Heart left ventricle (tissue), 13 donors: ENCODE results near the gene CCIN.

Experiments used
- POLR2A ChIP-seq, 2 donors: fragments of 450-650 bp; IDR thresholded peaks; one replicate each; pipeline ENCODE4 v1.6.1; 2017; ENCODE audit warnings: antibody characterized with exemption in 2 of 2, mild to moderate bottlenecking in 2 of 2, moderate library complexity in 2 of 2
- TF ChIP-seq, protein P1 (sequence below), 12 donors: fragments of 200-600 bp; sonication (generic) in 4 of 12; IDR thresholded peaks; one replicate each; pipeline versions ENCODE4 v1.5.0 to v1.8.0; 2018 to 2022; ENCODE audit warnings: antibody characterized with exemption in 12 of 12, mild to moderate bottlenecking in 5 of 12
- donor health status: ischemic (EF 13 %, LVEDD 7.1; RV severe dilation, severe dysfunction).
- donor health status: DM: no; HTN: yes; CAD: no.
- donor health status: DM: no; HTN: no; CAD: no.
- donor health status: ischemic (EF 25% LVEDD 6.9; RV normal size, moderate dysfunction).
- donor health status: ischemic (EF 25% LVEDD 5.7; RV mildly dilated, moderate dysfunction).
- donor health status: ischemic (EF 35%, LVEDD 5.7; RV mildly dilated, moderate dysfunction).
- donor health status: nonischemic (EF 11% LVEDD 7.7; RV severe dilation, severe dysfunction).
- donor health status: DM: yes; HTN: yes; CAD: no.
- donor health status: PGD.
- donor health status: ischemic (EF 29% LVEDD 5.4; RV normal size, mild dysfunction).
- donor health status: nonischemic (EF 23%, LVEDD 6.1; RV moderate dilation, normal function).

GRCh38 chr9:36138901-36139300 is 30.3 kb upstream of the CCIN start:
- TF ChIP-seq POLR2A (IDR thresholded peaks at IDR 0.05) = no peak
- TF ChIP-seq, protein P1, sequence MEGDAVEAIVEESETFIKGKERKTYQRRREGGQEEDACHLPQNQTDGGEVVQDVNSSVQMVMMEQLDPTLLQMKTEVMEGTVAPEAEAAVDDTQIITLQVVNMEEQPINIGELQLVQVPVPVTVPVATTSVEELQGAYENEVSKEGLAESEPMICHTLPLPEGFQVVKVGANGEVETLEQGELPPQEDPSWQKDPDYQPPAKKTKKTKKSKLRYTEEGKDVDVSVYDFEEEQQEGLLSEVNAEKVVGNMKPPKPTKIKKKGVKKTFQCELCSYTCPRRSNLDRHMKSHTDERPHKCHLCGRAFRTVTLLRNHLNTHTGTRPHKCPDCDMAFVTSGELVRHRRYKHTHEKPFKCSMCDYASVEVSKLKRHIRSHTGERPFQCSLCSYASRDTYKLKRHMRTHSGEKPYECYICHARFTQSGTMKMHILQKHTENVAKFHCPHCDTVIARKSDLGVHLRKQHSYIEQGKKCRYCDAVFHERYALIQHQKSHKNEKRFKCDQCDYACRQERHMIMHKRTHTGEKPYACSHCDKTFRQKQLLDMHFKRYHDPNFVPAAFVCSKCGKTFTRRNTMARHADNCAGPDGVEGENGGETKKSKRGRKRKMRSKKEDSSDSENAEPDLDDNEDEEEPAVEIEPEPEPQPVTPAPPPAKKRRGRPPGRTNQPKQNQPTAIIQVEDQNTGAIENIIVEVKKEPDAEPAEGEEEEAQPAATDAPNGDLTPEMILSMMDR (IDR thresholded peaks at IDR 0.05) = no peak
